AG08396 (cell line): ENCODE data around the gene NCOR2.

Experiments
- DNase-seq: peaks from one replicate; pipeline ENCODE4 v3.0.0; 2012; ENCODE audit warnings: low spot score, mixed read lengths

The NCOR2 gene

GRCh38 chr12:124544311-124544970 is 23.0 kb downstream of the NCOR2 start:
- DNase-seq = no peak

DNA sequence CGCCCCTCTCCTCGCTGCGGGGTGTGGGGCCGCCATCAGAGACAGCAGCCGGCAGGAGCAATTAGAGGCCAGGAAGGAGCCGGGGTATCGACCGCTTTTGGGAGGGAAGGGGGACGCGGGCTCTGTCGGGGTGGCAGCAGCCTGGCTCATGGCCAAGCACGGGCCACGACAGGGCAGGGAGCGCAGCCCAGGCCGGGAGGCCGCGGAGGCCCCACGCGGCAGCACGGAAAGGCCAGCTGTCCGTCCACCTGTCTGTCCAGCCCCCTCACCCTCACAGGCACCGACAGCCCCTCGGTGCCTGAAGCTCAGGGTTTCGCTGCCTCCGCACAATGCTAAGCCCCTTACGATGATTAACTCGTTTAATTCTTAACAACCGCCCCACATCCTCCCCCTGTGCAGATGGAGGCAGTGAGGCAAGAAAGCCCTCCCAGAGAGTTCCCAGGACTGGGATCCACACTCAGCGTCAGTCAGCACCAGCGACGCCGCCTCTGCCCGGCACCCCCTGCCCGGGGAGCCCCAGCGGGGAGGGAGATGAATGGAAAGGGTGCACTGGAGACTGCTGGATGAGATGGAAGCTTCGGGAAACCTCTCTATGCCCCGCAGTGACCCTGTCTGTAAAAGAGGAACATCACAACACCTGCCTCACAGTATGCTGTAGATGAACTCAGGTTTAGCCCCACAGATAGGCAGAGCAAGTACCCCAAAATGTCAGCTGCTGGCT is 23.7 kb downstream of the NCOR2 start:
- no peak for DNase-seq

GRCh38 chr12:124543052-124543589 is 24.3 kb downstream of the NCOR2 start:
- peak; percentile 70 for DNase-seq

DNA sequence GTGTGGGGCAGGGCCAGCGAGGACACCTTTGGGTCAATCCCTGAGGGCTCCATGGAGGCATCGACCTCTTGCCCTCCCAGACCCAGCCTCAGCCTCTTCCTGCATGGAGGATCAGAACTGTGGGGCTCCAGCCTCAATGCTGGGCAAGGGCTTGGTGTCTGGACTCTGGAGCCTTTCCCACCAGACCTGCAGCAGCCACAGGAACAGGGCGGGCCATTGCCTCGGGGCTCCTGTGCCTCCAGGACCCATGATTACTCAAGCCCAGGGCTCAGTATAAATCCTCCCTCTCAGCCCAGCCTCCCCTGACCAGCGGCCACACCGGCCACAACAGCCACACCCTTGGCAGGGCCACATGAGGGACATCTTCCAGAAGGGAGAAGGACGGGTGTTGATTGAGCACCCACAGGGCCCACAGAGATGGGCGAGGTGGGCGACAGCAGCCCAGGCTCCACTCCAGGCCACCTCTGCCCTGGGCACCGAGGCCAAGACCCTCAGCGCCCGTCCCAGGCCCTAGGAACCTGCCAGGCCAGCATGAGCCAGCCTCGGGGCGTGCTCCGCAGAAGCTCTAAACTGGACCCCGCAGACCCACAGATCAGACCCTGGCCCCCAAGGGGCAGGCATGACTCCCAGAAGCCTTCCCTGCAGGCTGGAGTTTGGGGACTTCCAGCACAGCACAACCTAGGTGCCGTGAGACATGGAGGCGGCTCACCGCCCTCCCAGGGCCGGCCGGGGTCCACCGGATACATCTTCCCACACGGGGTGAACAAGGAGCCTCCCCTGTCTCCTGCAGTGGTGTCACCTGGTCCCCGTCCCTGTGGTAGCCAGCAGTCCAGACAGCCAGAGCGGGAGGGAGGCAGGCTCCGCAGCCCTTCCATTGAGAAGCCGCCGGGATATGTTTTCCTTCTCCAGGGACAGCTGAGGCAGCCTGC is 25.1 kb downstream of the NCOR2 start:
- DNase-seq = no peak

DNA sequence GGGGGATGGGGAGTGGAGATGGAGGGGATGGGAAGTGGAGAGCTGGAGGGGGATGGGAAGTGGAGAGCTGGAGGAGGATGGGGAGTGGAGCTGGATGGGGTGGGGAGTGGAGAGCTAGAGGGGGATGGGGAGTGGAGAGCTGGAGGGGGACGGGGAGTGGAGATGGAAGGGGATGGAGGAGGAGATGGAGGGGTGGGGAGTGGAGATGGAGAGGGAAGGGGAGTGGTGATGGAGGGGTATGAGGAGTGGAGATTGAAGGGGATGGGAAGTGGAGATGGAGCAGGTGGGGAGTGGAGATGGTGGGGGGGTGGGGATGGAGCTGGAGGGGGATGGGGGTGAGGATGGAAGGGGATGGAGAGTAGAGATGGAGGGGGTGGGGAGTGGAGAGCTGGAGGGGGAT is 26.1 kb downstream of the NCOR2 start:
- DNase-seq = no peak

- no peak for DNase-seq
These were observed 28.0 kb downstream of the NCOR2 start for GRCh38 chr12:124539084-124540041.

- DNase-seq = no peak
These were observed 29.0 kb downstream of the NCOR2 start for GRCh38 chr12:124538194-124539082.

- DNase-seq = no peak
These were observed 29.8 kb downstream of the NCOR2 start for GRCh38 chr12:124537525-124538193.

DNA sequence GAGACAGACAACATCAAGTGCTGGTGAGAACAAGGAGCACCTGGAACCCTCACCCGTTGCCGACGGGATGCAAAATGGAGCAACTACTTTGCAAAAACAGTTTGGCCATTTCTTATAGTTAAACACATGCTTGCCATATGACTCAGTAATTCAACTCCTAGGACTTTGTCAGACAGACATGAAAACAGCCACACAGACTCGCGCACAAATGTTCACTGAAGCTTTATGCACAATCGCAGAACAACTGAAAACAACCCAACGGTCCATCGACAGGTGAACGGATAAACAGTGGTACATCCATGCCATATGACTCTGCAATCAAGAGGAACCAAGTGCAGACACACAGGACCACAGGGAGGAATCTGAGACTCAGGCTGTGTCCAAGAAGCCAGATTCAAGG is 30.8 kb downstream of the NCOR2 start:
- no peak for DNase-seq

DNA sequence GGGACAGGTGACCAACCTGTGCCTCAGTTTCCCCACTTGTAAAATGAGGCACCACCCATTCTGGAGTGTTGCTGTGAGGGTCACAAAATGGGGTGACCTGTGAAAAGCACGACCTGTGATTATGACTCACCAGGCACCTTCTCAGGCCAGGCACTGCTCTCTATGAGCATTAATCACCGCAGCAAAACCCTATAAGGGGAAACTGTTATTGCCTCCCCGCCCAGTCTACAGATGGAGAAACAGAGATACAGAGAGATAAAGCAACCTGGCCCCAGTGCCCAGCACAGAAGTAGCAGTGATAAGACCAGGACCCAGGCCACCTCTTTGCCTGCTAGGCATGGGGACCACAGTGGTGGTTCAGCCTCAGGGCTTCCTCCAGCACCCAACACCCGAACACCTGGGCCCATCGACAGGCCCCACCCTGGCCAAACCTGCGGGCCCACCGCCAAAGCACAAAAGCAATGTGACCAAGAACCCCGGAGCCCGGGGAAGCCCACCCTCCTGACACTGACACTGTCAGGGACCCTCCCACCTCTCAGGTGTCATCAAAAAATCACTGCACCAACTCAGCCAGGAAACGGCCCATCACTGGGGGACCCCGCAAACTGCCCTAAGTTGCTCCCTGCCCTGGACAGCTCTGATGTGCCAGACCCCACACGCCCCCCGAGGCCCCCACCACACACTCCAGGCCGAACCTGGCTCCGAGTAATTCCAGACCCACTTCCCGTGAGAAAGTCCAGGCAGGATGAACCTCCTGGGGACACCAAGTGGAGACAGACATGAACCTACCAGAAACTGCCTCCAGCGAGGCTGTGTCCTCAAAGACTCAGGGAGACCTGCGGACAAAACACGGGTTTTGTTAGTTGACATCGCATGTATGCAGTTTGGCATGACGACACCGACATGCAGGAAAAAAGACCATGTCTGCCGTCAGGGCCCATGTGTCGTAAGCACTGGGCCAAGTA is 32.4 kb downstream of the NCOR2 start:
- no peak for DNase-seq

DNA sequence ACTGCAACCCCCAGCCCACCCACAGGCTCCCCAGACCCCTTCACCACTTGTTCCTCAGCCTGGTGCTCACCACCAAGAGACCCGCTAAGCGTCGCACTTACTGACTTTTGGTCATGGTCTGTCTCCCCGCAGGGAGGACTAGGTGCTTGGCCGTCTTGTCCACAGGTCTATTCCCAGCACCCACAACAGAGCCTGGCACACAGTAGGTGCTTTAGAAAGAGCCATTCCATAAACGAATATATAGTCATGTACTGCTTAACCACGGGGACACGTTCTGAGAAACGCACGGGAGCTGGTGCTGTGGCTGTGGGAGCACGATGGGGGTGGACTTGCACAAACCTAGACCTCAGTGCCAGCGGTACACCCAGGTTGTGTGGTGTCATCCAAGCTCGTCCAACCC is 34.0 kb downstream of the NCOR2 start:
- no peak for DNase-seq

- DNase-seq = no peak
These were observed 34.4 kb downstream of the NCOR2 start for GRCh38 chr12:124532967-124533366.

GRCh38 chr12:124532331-124532750 is 35.1 kb downstream of the NCOR2 start:
- DNase-seq = no peak

DNA sequence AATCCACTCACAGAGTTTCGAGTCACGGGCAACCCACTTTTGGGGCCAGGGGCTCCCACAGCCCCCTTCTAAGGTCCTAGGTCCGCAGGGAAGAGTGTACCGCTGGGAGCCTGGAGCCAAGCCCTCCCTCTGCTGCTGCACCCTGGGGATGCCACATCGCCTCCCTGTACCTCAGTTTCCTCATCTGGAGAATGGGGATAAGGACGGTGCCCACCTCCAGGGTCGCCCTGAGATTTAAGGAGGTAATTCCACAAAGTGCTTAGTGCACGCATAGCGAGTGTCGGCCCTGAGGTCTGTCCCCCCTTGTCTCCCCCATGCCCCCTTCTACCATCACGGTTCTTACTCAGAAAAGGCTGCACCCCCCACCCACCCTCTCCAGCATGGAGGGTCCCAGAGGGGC is 35.5 kb downstream of the NCOR2 start:
- DNase-seq = no peak

GRCh38 chr12:124531281-124531745 is 36.1 kb downstream of the NCOR2 start:
- DNase-seq = no peak

GRCh38 chr12:124530637-124531263 is 36.7 kb downstream of the NCOR2 start:
- no peak for DNase-seq

- no peak for DNase-seq
These were observed 37.7 kb downstream of the NCOR2 start for GRCh38 chr12:124529565-124530276.
